ENCODE results near the gene CERS4.

DNA sequence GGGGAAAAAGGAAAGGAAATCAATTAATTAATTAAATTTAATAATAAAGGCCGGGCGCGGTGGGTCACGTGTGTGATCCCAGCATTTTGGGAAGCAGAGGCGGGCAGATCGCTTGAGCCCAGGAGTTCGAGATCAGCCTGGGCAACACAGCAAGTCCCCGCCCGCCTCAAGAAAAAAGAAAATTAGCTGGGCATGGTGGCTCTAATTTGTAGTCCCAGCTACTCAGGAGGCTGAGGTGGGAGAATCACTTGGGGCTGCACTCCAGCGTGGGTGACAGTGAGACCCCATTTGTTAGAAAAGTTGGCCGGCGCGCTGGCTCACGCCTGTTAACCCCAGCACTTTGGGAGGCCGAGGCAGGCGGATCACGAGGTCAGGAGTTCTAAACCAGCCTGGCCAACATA is 99.7 kb downstream of the CERS4 start:
- TF ChIP-seq, protein P1, sequence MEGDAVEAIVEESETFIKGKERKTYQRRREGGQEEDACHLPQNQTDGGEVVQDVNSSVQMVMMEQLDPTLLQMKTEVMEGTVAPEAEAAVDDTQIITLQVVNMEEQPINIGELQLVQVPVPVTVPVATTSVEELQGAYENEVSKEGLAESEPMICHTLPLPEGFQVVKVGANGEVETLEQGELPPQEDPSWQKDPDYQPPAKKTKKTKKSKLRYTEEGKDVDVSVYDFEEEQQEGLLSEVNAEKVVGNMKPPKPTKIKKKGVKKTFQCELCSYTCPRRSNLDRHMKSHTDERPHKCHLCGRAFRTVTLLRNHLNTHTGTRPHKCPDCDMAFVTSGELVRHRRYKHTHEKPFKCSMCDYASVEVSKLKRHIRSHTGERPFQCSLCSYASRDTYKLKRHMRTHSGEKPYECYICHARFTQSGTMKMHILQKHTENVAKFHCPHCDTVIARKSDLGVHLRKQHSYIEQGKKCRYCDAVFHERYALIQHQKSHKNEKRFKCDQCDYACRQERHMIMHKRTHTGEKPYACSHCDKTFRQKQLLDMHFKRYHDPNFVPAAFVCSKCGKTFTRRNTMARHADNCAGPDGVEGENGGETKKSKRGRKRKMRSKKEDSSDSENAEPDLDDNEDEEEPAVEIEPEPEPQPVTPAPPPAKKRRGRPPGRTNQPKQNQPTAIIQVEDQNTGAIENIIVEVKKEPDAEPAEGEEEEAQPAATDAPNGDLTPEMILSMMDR (IDR thresholded peaks at IDR 0.05) = no peak
- TF ChIP-seq SMC3 (IDR thresholded peaks at IDR 0.05; ENCODE audit: low read depth, low read length) (no peak), EP300 (IDR thresholded peaks at IDR 0.05; ENCODE audit: borderline replicate concordance in 1 of 2, low read depth in 1 of 2, low read length in 1 of 2) (no peak), POLR2AphosphoS5 (IDR thresholded peaks at IDR 0.05; ENCODE audit: low read depth, low read length) (no peak)
